IMR-90 (cell line): ENCODE measurements around the gene NOS1AP. TPM values are rescaled to one million over a fixed set of nuclear protein-coding genes. Genes with fewer than 3 reads are reported as not detected.

Experiments used
- ATAC-seq: fragments of 200-7000 bp; cut with Tn5 transposase; 2 replicates; pipeline ENCODE4 v1.9.1; 2020; ENCODE audit warnings: low read depth, mild to moderate bottlenecking, moderate library complexity
- BruUV-seq: library from RNA; stranded (reverse); fragments of 400-500 nt; replicated peaks from 2 replicates; lab custom pipeline; 2021; lab: Mats Ljungman, UMichigan
- CTCF ChIA-PET: fragments of 300-600 bp; formaldehyde crosslinking; extraction: SDS; loops from one replicate; lab custom pipeline; 2021; ENCODE audit warnings: antibody characterized with exemption; lab: Yijun Ruan, JAX
- POLR2A ChIA-PET: fragments of 300-600 bp; sonication (Branson Sonifier 250); formaldehyde crosslinking; loops from one replicate; lab custom pipeline; 2022; ENCODE audit warnings: antibody characterized with exemption; ENCODE audit not compliant: unreplicated experiment; lab: Charles Lee
- DNase-seq: peaks from one replicate; pipeline ENCODE4 v3.0.0; 2013
- H2AFZ ChIP-seq: replicated peaks from 2 replicates; pipeline ENCODE3; 2013; ENCODE audit warnings: low read length, mild to moderate bottlenecking; ENCODE audit not compliant: poor library complexity
- H2AK5ac ChIP-seq: 2 replicates; pipeline ENCODE4 v1.6.1; 2013; ENCODE audit warnings: low read depth, low read length, inconsistent platforms
- H2AK9ac ChIP-seq: replicated peaks from 2 replicates; pipeline ENCODE3; 2013; ENCODE audit warnings: mild to moderate bottlenecking, low read depth, low read length, moderate library complexity; ENCODE audit not compliant: poor library complexity
- H2BK120ac ChIP-seq: 2 replicates; pipeline ENCODE4 v1.6.1; 2013; ENCODE audit warnings: low read depth, low read length, inconsistent platforms
- H2BK15ac ChIP-seq: 3 replicates; pipeline ENCODE4 v1.6.1; 2013; ENCODE audit warnings: low read depth, low read length, inconsistent platforms
- H2BK20ac ChIP-seq: 2 replicates; pipeline ENCODE4 v1.6.1; 2013; ENCODE audit warnings: low read depth, mild to moderate bottlenecking, inconsistent platforms, low read length, moderate library complexity
- H2BK5ac ChIP-seq: 2 replicates; pipeline ENCODE4 v1.6.1; 2013; ENCODE audit warnings: mild to moderate bottlenecking, low read depth, low read length, inconsistent platforms; ENCODE audit not compliant: poor library complexity, severe bottlenecking
- H3K14ac ChIP-seq: replicated peaks from 2 replicates; pipeline ENCODE4 v1.6.1; 2013; ENCODE audit warnings: low read depth, low read length, inconsistent platforms
- H3K18ac ChIP-seq: 2 replicates; pipeline ENCODE4 v1.6.1; 2013; ENCODE audit warnings: low read depth, low read length, control low read depth
- H3K23ac ChIP-seq: 2 replicates; pipeline ENCODE4 v1.6.1; 2013; ENCODE audit warnings: low read depth, low read length, inconsistent platforms
- H3K27ac ChIP-seq: 2 replicates; pipeline ENCODE4 v1.5.1; 2013; ENCODE audit warnings: mild to moderate bottlenecking, control low read depth, low read length; ENCODE audit not compliant: insufficient read depth
- H3K27me3 ChIP-seq: 2 replicates; pipeline ENCODE4 v1.6.1; 2013; ENCODE audit warnings: low read length; ENCODE audit not compliant: control insufficient read depth, insufficient read depth
- H3K36me3 ChIP-seq: 2 replicates; pipeline ENCODE4 v1.6.1; 2013; ENCODE audit warnings: low read length, mixed read lengths; ENCODE audit not compliant: control insufficient read depth, insufficient read depth
- H3K4ac ChIP-seq: 2 replicates; pipeline ENCODE4 v1.6.1; 2013; ENCODE audit warnings: low read depth, low read length, inconsistent platforms
- H3K4me1 ChIP-seq: 2 replicates; pipeline ENCODE4 v1.6.1; 2013; ENCODE audit warnings: low read length, mixed read lengths; ENCODE audit not compliant: control insufficient read depth, insufficient read depth
- H3K4me2 ChIP-seq: 2 replicates; pipeline ENCODE4 v1.6.1; 2013; ENCODE audit warnings: low read depth, mild to moderate bottlenecking, control low read depth, low read length, moderate library complexity
- H3K4me3 ChIP-seq: 2 replicates; pipeline ENCODE4 v1.5.1; 2013; ENCODE audit warnings: low read depth, mild to moderate bottlenecking, control low read depth, low read length, moderate library complexity; ENCODE audit not compliant: insufficient read depth
- H3K56ac ChIP-seq: 2 replicates; pipeline ENCODE4 v1.6.1; 2013; ENCODE audit warnings: low read length, inconsistent platforms; ENCODE audit not compliant: insufficient read depth; ENCODE audit errors: extremely low read depth
- H3K79me1 ChIP-seq, 2 experiments: 2 replicates each; pipeline ENCODE4 v1.6.1; 2013; ENCODE audit warnings: low read length in 2 of 2, inconsistent platforms in 1 of 2, low read depth in 1 of 2
- H3K9ac ChIP-seq: 2 replicates; pipeline ENCODE4 v1.6.1; 2013; ENCODE audit warnings: low read depth, low read length, control low read depth
- H3K9me1 ChIP-seq: 2 replicates; pipeline ENCODE4 v1.6.1; 2013; ENCODE audit warnings: low read length, inconsistent platforms; ENCODE audit not compliant: insufficient read depth
- H3K9me3 ChIP-seq: 2 replicates; pipeline ENCODE4 v1.6.1; 2013; ENCODE audit warnings: low read length; ENCODE audit not compliant: control insufficient read depth, insufficient read depth
- H4K20me1 ChIP-seq: 2 replicates; pipeline ENCODE4 v1.6.1; 2013; ENCODE audit warnings: low read length, inconsistent platforms; ENCODE audit not compliant: insufficient read depth
- H4K5ac ChIP-seq: 2 replicates; pipeline ENCODE4 v1.6.1; 2013; ENCODE audit warnings: mild to moderate bottlenecking, low read depth, low read length, control low read depth
- H4K8ac ChIP-seq, 2 experiments: 2 replicates each; pipeline ENCODE4 v1.6.1; 2013; ENCODE audit warnings: low read depth in 2 of 2, low read length in 2 of 2, control low read depth in 1 of 2, inconsistent platforms in 1 of 2
- H4K91ac ChIP-seq: 2 replicates; pipeline ENCODE4 v1.6.1; 2013; ENCODE audit warnings: low read depth, low read length, inconsistent platforms; ENCODE audit not compliant: insufficient read depth
- CEBPB ChIP-seq: IDR thresholded peaks from 2 replicates; pipeline ENCODE4 v1.6.1; 2012; ENCODE audit warnings: low read depth, low read length, improper control_type of control experiment
- CHD1 ChIP-seq: IDR thresholded peaks from 2 replicates; pipeline ENCODE4 v1.6.1; 2012; ENCODE audit warnings: low read depth, low read length, improper control_type of control experiment
- MXI1 ChIP-seq: IDR thresholded peaks from 2 replicates; pipeline ENCODE4 v1.6.1; 2012; ENCODE audit warnings: low read depth, mild to moderate bottlenecking, low read length, moderate library complexity, borderline replicate concordance
- RCOR1 ChIP-seq: IDR thresholded peaks from 2 replicates; pipeline ENCODE4 v1.6.1; 2012; ENCODE audit warnings: mild to moderate bottlenecking, low read length, improper control_type of control experiment; ENCODE audit not compliant: insufficient replicate concordance
- WGBS, 2 experiments: methylation state at CpG; one replicate each; pipeline versions ENCODE4 v1.1.5 to v1.1.7; 2013; ENCODE audit warnings: missing lambda C conversion rate in 2 of 2; ENCODE audit not compliant: insufficient read length in 1 of 2; ENCODE audit errors: extremely low coverage in 2 of 2; 5-methylcytosine and 5-hydroxymethylcytosine counted together
- dilution Hi-C: fragments of 300-500 bp; cut with HindIII; formaldehyde crosslinking; loops from one replicate; pipeline ENCODE4 v1.14.3; 2018; ENCODE audit warnings: low sequenced_read_pairs; ENCODE audit not compliant: unreplicated experiment
- in situ Hi-C: fragments of 300-500 bp; cut with MboI; formaldehyde crosslinking; loops from 3 replicates; pipeline ENCODE4 v1.14.3; 2019; ENCODE audit warnings: low sequenced_read_pairs, inconsistent platforms, mixed read lengths
- intact Hi-C: fragments of 100-400 bp; cut with micrococcal nuclease; formaldehyde crosslinking; loops from 2 replicates; pipeline ENCODE4 v1.10.0; 2022
- polyA plus RNA-seq, 3 experiments: library from polyadenylated mRNA; depleted of rRNA; stranded (reverse); fragments of >200 nt; gene quantifications; 2 replicates each; pipeline ENCODE4 v1.2.3, GENCODE V29; 2012; ENCODE audit warnings: low replicate concordance in 1 of 3
- total RNA-seq: library from RNA; depleted of rRNA; stranded (reverse); fragments of >200 nt; gene quantifications from 2 replicates; pipeline ENCODE4 v1.2.3, GENCODE V29; 2012

Gene NOS1AP
- total and polyA plus RNA-seq, 2 of the 4 experiments (the other 2 are of a cell fraction) = 0.18 to 0.19 TPM

DNA sequence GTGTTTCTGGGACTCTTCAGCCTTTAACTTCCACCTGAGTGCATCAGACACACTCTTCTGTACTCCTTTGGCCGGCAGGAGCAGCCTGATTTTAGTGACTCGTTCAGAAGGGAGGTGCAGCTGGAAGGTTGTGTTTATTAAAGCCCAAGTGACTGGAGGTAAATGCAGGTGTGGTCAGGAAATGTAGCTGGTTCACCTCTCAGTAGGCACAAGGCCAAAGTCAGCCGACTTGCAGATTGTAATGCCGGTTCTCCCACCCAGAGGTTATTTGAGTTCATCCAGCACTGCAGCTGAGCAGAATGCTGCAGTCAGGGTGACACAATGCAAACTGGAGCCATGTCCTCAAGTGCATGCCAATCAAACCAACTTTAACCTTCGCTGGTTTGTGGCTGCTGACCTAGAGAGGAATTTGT lies 215.7 kb downstream of the NOS1AP start:
- H3K14ac ChIP-seq = no peak overlapping the region
- no TSS peak for BruUV-seq
- no peak overlapping the region for H4K5ac ChIP-seq
- WGBS, 2 experiments = no CpG with 5 or more reads among the region's 5 CpGs
- no peaks in the 10 kb centered on the region for H3K36me3 ChIP-seq
- peaks cover 23% of the 10 kb centered on the region for H3K27me3 ChIP-seq
- H3K4ac ChIP-seq = no peak overlapping the region
- H4K20me1 ChIP-seq = no peaks in the 10 kb centered on the region
- no peak overlapping the region for H2BK5ac ChIP-seq
- dilution Hi-C loops = no loop called here
- no peak overlapping the region for H2BK20ac ChIP-seq
- H3K9me1 ChIP-seq = no peaks in the 10 kb centered on the region
- H3K23ac ChIP-seq = no peak overlapping the region
- intact Hi-C loops = no loop called here
- TF ChIP-seq RCOR1 = no peak
- no peak for TF ChIP-seq CEBPB
- TF ChIP-seq MXI1 = no peak
- TF ChIP-seq CHD1 = no peak
- ChIA-PET CTCF (no interaction called here), POLR2A (no interaction called here)
- H3K18ac ChIP-seq = no peak overlapping the region
- H2AK9ac ChIP-seq = no peak overlapping the region
- no peaks in the 10 kb centered on the region for H3K79me1 ChIP-seq
- H3K4me3 ChIP-seq = no peak overlapping the region
- no peak overlapping the region for H2AFZ ChIP-seq
- H3K27ac ChIP-seq = no peak overlapping the region
- H3K9me3 ChIP-seq = no peaks in the 10 kb centered on the region
- no peak overlapping the region for H2BK15ac ChIP-seq
- H4K8ac ChIP-seq = no peak overlapping the region
- DNase-seq (no peak), ATAC-seq (no peak)
- no peak overlapping the region for H3K56ac ChIP-seq
- H3K9ac ChIP-seq = no peak overlapping the region
- no peak overlapping the region for H4K91ac ChIP-seq
- in situ Hi-C loops = no loop called here
- no peak overlapping the region for H3K4me2 ChIP-seq
- no peak overlapping the region for H2BK120ac ChIP-seq
- no peaks in the 10 kb centered on the region for H3K4me1 ChIP-seq
- no peak overlapping the region for H2AK5ac ChIP-seq
